Measurements from ENCODE around the gene RAPGEF6.
A peak's percentile ranks its signal among the peaks of the same experiment; 100 is the strongest.

Gene RAPGEF6

DNA sequence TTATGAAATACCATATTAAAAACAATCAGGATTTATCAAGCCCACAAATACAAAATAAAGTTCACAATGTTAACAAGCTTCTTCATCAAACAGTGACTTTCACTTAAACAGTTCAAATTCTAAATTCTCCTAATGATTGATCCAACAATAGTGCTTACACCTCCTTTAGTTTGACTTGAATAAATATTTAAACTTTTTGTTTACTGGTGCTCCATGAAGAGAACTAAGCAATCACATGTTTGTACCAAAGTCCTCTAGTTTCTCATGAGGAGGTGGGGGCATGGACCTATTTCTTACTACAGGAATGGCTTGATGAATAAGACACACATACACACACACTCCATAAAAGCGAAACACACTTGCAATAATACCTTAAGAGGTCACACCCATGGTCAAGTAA is 95.8 kb downstream of the RAPGEF6 start:
- H3K36me3 ChIP-seq (ENCODE audit: control insufficient read depth, insufficient read depth, low read length, severe bottlenecking): no peaks in the 10 kb centered on the region
- H3K4me1 ChIP-seq (ENCODE audit: control insufficient read depth, insufficient read depth, low read length): peaks cover 14% of the 10 kb centered on the region
- no peak for DNase-seq (ENCODE audit: low read depth)
- H3K27me3 ChIP-seq (replicated peaks; ENCODE audit: control insufficient read depth, insufficient read depth, low read length): no peaks in the 10 kb centered on the region
- no peaks in the 10 kb centered on the region for H3K9me3 ChIP-seq (ENCODE audit: control insufficient read depth, low read length)
- H3K9ac ChIP-seq (ENCODE audit: low read length): no peak overlapping the region
- no peak overlapping the region for H3K4me3 ChIP-seq (ENCODE audit: low read length)

DNA sequence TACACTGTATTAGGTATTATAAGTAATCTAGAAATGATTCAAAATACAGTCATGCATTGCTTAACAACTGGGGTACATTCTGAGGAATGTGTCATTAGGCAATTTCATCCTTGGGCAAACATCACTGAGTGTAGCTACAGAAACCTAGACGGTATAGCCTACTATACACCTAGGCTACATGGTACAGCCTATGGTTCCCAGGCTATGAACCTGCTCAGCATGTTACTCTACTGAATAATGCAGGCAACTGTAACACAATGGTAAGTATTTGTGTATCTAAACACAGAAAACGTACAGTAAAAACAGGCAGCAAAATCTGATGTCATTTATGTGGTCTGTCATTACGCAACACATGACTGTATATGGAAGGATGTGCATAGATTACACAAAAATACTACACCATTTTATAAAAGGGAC is 96.8 kb downstream of the RAPGEF6 start:
- Histone ChIP-seq H3K4me3 (ENCODE audit: low read length) (no peak overlapping the region), H3K36me3 (ENCODE audit: control insufficient read depth, insufficient read depth, low read length, severe bottlenecking) (no peaks in the 10 kb centered on the region), H3K27me3 (replicated peaks; ENCODE audit: control insufficient read depth, insufficient read depth, low read length) (no peaks in the 10 kb centered on the region), H3K9me3 (ENCODE audit: control insufficient read depth, low read length) (no peaks in the 10 kb centered on the region), H3K4me1 (ENCODE audit: control insufficient read depth, insufficient read depth, low read length) (peaks cover 14% of the 10 kb centered on the region), H3K9ac (ENCODE audit: low read length) (no peak overlapping the region)
- DNase-seq (ENCODE audit: low read depth): peak; percentile 70

DNA sequence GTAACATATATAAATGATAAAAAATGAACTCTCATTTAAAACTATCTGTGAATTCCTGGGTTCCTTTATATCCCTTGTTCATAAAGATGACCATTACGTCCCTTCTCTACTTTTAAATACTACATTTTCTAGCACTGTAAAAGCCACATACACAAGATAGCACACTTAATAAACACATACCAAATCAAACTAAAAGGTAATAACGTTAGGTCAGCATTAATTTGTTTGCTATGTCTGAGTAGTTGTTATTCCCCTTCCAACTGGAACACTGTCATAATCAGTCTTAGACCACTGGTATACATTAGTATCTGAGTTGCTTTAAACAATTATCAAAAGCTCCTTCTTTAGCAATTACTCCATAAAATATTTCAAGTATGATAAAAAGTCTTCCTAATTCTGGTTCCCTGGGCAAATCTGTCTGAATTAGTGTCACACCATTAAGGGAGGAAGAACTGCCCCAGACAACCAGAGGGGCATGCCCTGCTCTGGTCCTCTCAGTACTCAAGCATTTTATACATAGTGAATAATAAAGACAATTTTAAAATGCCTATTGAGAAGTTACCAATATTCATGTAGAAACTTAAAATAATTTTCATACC is 98.1 kb downstream of the RAPGEF6 start:
- Histone ChIP-seq H3K36me3 (ENCODE audit: control insufficient read depth, insufficient read depth, low read length, severe bottlenecking) (no peaks in the 10 kb centered on the region), H3K9me3 (ENCODE audit: control insufficient read depth, low read length) (no peaks in the 10 kb centered on the region), H3K4me3 (ENCODE audit: low read length) (no peak overlapping the region), H3K27me3 (replicated peaks; ENCODE audit: control insufficient read depth, insufficient read depth, low read length) (no peaks in the 10 kb centered on the region), H3K9ac (ENCODE audit: low read length) (no peak overlapping the region), H3K4me1 (ENCODE audit: control insufficient read depth, insufficient read depth, low read length) (peaks cover 14% of the 10 kb centered on the region)
- no peak for DNase-seq (ENCODE audit: low read depth)

DNA sequence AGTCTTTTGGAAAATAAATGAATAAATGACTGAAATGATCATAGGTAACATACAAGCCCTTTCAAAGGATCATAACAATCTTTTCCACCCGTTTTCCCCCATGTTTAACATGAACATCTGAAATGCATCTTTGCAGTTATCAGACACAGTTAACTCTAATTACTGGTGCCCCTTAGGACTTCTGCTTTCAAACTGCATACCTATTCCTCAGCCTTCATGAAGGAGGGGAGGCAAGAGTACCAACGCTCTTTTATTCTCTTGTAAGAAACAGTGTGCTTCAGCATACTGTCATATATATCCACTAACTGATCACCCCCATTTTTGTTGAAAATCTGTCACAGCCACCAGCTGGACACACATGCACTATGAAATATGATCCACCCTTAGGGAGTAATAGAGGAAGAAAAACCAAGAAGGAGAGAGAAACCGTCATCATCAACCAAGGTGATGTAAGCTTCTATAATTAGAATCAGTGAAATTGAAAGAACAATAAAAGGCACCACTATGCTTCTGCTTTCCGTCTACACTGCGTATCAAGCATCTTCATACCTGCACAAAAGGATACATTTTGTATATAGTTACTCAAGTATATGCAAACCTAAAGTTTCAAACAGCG is 98.7 kb downstream of the RAPGEF6 start:
- Histone ChIP-seq H3K4me1 (ENCODE audit: control insufficient read depth, insufficient read depth, low read length) (peaks cover 14% of the 10 kb centered on the region), H3K4me3 (ENCODE audit: low read length) (no peak overlapping the region), H3K27me3 (replicated peaks; ENCODE audit: control insufficient read depth, insufficient read depth, low read length) (no peaks in the 10 kb centered on the region), H3K9ac (ENCODE audit: low read length) (no peak overlapping the region), H3K9me3 (ENCODE audit: control insufficient read depth, low read length) (no peaks in the 10 kb centered on the region), H3K36me3 (ENCODE audit: control insufficient read depth, insufficient read depth, low read length, severe bottlenecking) (no peaks in the 10 kb centered on the region)
- peak; percentile 24 for DNase-seq (ENCODE audit: low read depth)

DNA sequence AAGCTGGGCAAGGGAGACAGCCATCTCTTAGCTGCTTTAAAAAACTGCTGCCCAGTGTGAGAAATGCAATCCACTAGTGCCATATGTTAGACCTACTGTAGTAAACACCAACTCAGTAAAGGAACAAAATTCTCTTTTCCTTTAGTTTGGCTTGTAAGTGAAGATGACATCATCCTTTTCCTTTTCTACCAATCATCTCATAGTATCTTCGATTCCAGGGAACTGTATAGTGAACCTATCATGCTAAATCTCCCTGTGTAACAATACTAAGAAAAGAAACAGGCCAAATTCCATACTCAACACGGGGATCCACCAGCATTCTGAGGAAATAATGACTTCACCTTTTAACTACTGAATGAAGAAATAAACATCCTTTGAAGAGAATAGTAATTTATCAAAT is 100.1 kb downstream of the RAPGEF6 start:
- Histone ChIP-seq H3K36me3 (ENCODE audit: control insufficient read depth, insufficient read depth, low read length, severe bottlenecking) (no peaks in the 10 kb centered on the region), H3K4me1 (ENCODE audit: control insufficient read depth, insufficient read depth, low read length) (peaks cover 14% of the 10 kb centered on the region), H3K9ac (ENCODE audit: low read length) (no peak overlapping the region), H3K4me3 (ENCODE audit: low read length) (no peak overlapping the region), H3K9me3 (ENCODE audit: control insufficient read depth, low read length) (no peaks in the 10 kb centered on the region), H3K27me3 (replicated peaks; ENCODE audit: control insufficient read depth, insufficient read depth, low read length) (no peaks in the 10 kb centered on the region)
- DNase-seq (ENCODE audit: low read depth): no peak

DNA sequence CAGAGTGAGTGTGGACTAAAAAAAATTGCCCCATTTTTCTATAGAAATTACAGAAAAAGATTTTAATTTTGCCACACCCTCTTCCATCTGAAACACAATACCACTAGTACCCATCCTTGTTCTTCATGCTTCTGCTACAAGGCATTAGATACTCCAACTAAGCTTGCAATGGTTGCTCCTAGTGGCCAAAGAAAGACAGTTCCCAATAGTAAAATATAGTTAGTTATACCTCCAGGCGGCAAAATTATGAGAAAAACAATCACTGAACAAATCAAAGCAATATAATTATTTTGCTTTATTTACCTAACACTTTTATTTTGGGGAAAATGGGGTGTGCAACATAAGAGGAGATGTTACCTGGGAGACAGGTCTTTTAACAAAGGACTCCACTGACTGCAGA is 101.2 kb downstream of the RAPGEF6 start:
- Histone ChIP-seq H3K4me3 (ENCODE audit: low read length) (no peak overlapping the region), H3K27me3 (replicated peaks; ENCODE audit: control insufficient read depth, insufficient read depth, low read length) (no peaks in the 10 kb centered on the region)

DNA sequence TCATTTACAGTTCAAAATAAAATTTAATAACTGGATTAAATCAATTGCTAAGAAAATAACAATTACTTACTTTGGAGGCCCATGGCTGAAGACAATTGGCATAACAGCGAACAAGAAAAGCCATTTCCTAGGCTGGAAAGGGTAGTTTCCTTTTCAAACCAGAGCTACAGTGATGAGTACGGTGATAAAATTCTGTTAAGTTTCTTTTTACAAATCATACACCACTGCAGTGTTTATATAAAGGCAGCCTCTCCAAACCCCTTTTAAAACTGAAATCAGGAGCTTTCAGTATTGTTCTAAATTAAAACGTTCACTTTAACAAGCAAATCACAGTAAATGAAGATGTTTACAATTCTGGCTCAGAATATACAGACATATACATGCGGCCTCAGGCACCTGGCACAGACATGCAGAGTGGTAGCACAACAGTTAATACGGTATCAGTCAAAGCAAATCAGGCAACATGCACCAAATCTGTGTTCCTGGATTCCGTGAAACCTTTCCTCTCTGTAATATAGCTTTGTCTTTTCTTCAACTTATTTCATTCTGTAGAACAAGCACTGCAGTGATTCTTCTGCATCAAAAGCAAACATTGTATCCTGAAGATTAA is 102.9 kb downstream of the RAPGEF6 start:
- Histone ChIP-seq H3K4me3 (ENCODE audit: low read length) (no peak overlapping the region), H3K36me3 (ENCODE audit: control insufficient read depth, insufficient read depth, low read length, severe bottlenecking) (no peaks in the 10 kb centered on the region), H3K9ac (ENCODE audit: low read length) (no peak overlapping the region), H3K27me3 (replicated peaks; ENCODE audit: control insufficient read depth, insufficient read depth, low read length) (no peaks in the 10 kb centered on the region), H3K9me3 (ENCODE audit: control insufficient read depth, low read length) (no peaks in the 10 kb centered on the region), H3K4me1 (ENCODE audit: control insufficient read depth, insufficient read depth, low read length) (peaks cover 5% of the 10 kb centered on the region)
- no peak for DNase-seq (ENCODE audit: low read depth)

More for the DNA sequence above, 101.2 kb downstream of the RAPGEF6 start:
- H3K4me1 ChIP-seq (ENCODE audit: control insufficient read depth, insufficient read depth, low read length): peaks cover 14% of the 10 kb centered on the region
- DNase-seq (ENCODE audit: low read depth): no peak
- no peaks in the 10 kb centered on the region for H3K36me3 ChIP-seq (ENCODE audit: control insufficient read depth, insufficient read depth, low read length, severe bottlenecking)
- no peak overlapping the region for H3K9ac ChIP-seq (ENCODE audit: low read length)
- H3K9me3 ChIP-seq (ENCODE audit: control insufficient read depth, low read length): no peaks in the 10 kb centered on the region

DNA sequence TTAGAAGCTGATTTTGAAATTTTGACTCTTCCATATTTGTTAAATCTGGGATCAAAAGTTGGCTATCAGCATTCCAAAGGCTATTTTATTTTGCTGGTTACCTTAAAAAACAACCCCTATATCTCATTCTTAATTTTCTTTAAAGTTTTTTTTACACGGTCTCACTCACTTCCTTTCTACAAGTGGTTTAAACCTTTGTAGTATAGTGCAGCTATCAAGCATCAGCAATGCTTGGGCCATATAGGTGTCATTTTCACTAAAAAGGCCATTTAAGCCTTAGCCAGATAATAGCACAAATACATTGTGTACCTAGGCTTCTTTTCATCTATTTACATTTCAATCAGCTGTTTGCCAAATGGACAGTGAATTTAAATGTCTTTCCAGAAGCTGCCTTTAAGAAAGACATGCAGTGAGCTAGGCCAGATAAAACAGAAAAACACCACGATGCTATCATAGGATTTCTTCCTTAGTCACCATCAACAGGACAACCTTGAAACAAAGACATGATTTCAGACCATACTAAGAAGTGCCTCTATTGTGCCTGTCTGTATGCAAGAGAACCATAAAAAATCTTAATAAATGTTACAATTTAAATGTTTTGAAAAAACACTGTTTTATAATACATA is 104.2 kb downstream of the RAPGEF6 start:
- peaks cover 3% of the 10 kb centered on the region for H3K4me1 ChIP-seq (ENCODE audit: control insufficient read depth, insufficient read depth, low read length)
- no peak overlapping the region for H3K9ac ChIP-seq (ENCODE audit: low read length)
- H3K27me3 ChIP-seq (replicated peaks; ENCODE audit: control insufficient read depth, insufficient read depth, low read length): no peaks in the 10 kb centered on the region
- H3K4me3 ChIP-seq (ENCODE audit: low read length): no peak overlapping the region
- no peaks in the 10 kb centered on the region for H3K9me3 ChIP-seq (ENCODE audit: control insufficient read depth, low read length)
- DNase-seq (ENCODE audit: low read depth): no peak
- H3K36me3 ChIP-seq (ENCODE audit: control insufficient read depth, insufficient read depth, low read length, severe bottlenecking): no peaks in the 10 kb centered on the region

DNA sequence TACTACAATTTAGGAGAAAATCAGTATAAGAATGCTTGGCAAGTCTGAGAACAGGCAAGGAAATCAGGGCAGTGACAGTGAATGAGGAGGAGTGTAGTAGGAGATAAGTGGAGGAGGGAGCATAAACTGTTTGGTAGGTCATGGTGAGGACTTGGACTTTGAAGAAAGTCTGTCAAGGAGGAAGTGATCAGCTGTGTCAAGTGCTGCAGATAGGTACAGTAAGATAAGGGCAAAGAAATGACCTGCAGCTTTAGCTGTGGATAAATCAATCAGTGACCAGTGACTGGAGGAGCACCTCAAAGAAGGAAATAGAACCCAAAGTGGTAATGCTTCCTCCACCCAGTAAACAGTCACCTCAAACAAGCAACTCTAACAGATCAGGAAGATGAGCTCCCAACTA is 106.3 kb downstream of the RAPGEF6 start:
- H3K4me1 ChIP-seq (ENCODE audit: control insufficient read depth, insufficient read depth, low read length): peaks cover 8% of the 10 kb centered on the region
- H3K4me3 ChIP-seq (ENCODE audit: low read length): no peak overlapping the region
- no peaks in the 10 kb centered on the region for H3K27me3 ChIP-seq (replicated peaks; ENCODE audit: control insufficient read depth, insufficient read depth, low read length)
- no peak for DNase-seq (ENCODE audit: low read depth)
- H3K9ac ChIP-seq (ENCODE audit: low read length): no peak overlapping the region
- H3K36me3 ChIP-seq (ENCODE audit: control insufficient read depth, insufficient read depth, low read length, severe bottlenecking): no peaks in the 10 kb centered on the region
- H3K9me3 ChIP-seq (ENCODE audit: control insufficient read depth, low read length): no peaks in the 10 kb centered on the region

DNA sequence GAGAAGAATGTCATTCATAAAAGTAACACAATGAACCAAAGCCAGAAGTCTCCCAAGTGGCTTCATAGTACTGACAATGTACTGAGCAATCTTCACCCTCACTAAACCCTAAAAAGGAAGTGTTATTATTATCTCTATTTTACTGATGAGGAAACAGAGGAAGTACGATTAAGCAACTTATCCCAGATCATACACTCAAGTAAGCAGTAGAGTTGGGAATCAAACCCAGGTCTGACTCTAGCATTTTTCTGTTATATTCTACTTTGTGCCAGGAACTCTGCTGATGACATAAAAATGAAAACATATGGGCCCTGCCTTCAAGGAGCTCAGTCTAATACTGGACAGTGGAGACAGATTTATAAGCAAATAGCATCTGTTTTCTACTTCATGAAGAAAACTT is 109.2 kb downstream of the RAPGEF6 start:
- H3K36me3 ChIP-seq (ENCODE audit: control insufficient read depth, insufficient read depth, low read length, severe bottlenecking): no peaks in the 10 kb centered on the region
- H3K4me3 ChIP-seq (ENCODE audit: low read length): no peak overlapping the region
- H3K27me3 ChIP-seq (replicated peaks; ENCODE audit: control insufficient read depth, insufficient read depth, low read length): no peaks in the 10 kb centered on the region
- no peaks in the 10 kb centered on the region for H3K9me3 ChIP-seq (ENCODE audit: control insufficient read depth, low read length)
- H3K9ac ChIP-seq (ENCODE audit: low read length): no peak overlapping the region
- peak; percentile 15 for DNase-seq (ENCODE audit: low read depth)
- peaks cover 8% of the 10 kb centered on the region for H3K4me1 ChIP-seq (ENCODE audit: control insufficient read depth, insufficient read depth, low read length)

DNA sequence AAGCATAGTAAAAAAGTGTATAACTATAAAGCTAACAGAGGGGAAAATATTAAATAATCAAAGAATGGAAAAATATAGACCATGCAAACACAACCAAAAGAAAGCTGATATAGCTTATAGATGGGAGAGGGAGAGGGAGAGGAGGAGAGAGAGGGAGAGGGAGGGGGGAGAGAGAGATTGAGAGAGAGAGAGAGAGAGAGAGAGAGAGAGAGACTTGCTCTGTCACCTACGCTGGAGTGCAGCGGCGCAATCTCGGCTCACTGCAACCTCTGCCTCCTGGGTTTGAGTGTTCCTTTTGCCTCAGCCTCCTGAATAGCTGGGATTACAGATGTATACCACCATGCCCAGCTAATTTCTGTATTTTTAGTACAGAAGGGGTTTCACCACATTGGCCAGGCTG is 110.6 kb downstream of the RAPGEF6 start:
- Histone ChIP-seq H3K9me3 (ENCODE audit: control insufficient read depth, low read length) (no peaks in the 10 kb centered on the region), H3K36me3 (ENCODE audit: control insufficient read depth, insufficient read depth, low read length, severe bottlenecking) (peaks cover 4% of the 10 kb centered on the region), H3K9ac (ENCODE audit: low read length) (no peak overlapping the region), H3K4me3 (ENCODE audit: low read length) (no peak overlapping the region), H3K4me1 (ENCODE audit: control insufficient read depth, insufficient read depth, low read length) (peaks cover 8% of the 10 kb centered on the region), H3K27me3 (replicated peaks; ENCODE audit: control insufficient read depth, insufficient read depth, low read length) (no peaks in the 10 kb centered on the region)
- DNase-seq (ENCODE audit: low read depth): no peak

All from adipocyte (in vitro differentiated cells).